IPS-11a (cell line): Measurements from ENCODE around the gene UGT3A1.

Experiments used
- H3K4me3 ChIP-seq: one replicate; pipeline ENCODE4 v1.5.1; 2013; ENCODE audit warnings: low read depth, low read length, control low read depth

The UGT3A1 gene

GRCh38 chr5:35919191-35919590 is 72.0 kb downstream of the UGT3A1 start:
- no peak overlapping the region for H3K4me3 ChIP-seq

GRCh38 chr5:35908814-35909213 is 82.4 kb downstream of the UGT3A1 start:
- no peak overlapping the region for H3K4me3 ChIP-seq

GRCh38 chr5:35908228-35908627 is 83.0 kb downstream of the UGT3A1 start:
- no peak overlapping the region for H3K4me3 ChIP-seq

GRCh38 chr5:35904443-35905132 is 86.6 kb downstream of the UGT3A1 start:
- no peak overlapping the region for H3K4me3 ChIP-seq

GRCh38 chr5:35903631-35904203 is 87.5 kb downstream of the UGT3A1 start:
- no peak overlapping the region for H3K4me3 ChIP-seq

DNA sequence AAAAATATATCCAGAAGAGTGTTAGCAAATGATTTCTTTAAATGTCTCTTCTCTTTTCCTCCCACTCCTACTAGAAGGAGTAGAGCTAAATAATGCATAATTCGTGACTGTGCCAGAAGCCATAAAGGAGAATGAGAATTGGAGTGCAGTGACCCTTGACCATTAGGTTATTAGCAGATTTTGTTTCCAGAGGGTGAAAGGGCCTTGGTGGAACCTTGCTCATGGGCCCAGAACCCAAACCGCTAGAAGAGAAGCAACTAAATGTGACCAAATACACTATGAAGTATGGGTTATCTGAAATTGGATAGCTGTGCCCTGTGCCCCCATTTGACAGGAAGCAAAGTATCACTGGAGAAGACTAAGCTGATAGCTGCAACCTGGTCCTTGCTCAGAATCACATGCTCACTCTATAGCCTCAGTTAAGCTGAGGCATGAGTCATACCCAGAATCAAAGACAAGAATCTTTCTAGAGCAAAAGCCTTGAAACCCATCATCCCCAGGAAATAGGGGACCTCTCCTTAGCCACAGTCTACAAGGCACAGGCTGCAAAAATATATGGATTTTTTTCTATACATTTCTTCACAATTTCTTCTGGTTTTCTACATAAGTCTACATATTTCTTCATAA is 89.0 kb downstream of the UGT3A1 start:
- no peak overlapping the region for H3K4me3 ChIP-seq
